PC-3 (cell line): ENCODE results near the gene TNIP3. TPM values are rescaled to one million over a fixed set of nuclear protein-coding genes. Genes with fewer than 3 reads are reported as not detected.

Source experiments
- ATAC-seq: fragments of 200-7000 bp; cut with Tn5 transposase; 2 replicates; pipeline ENCODE4 v1.9.1; 2020; ENCODE audit warnings: mild to moderate bottlenecking, moderate library complexity
- BruUV-seq: library from RNA; stranded (reverse); fragments of 400-500 nt; replicated peaks from 2 replicates; lab custom pipeline; 2021; lab: Mats Ljungman, UMichigan
- CTCF ChIA-PET: fragments of 300-600 bp; sonication (Branson Sonifier 250); formaldehyde crosslinking; loops from one replicate; lab custom pipeline; 2022; ENCODE audit warnings: antibody characterized with exemption; lab: Charles Lee
- POLR2A ChIA-PET: fragments of 300-600 bp; sonication (Branson Sonifier 250); formaldehyde crosslinking; loops from one replicate; lab custom pipeline; 2022; ENCODE audit warnings: antibody characterized with exemption; ENCODE audit not compliant: unreplicated experiment; lab: Charles Lee
- DNase-seq: peaks from one replicate; pipeline ENCODE4 v3.0.0-alpha.2; 2015
- H2AFZ ChIP-seq: fragments of 300-600 bp; sonication (generic); 2 replicates; pipeline ENCODE4 v1.6.0; 2016; ENCODE audit warnings: antibody characterized with exemption, low read length
- H3F3A ChIP-seq: fragments of 300-600 bp; sonication (generic); one replicate; pipeline ENCODE4 v1.6.0; 2017; ENCODE audit warnings: antibody characterized with exemption, low read length, control low read depth, mild to moderate bottlenecking; ENCODE audit not compliant: unreplicated experiment
- H3K27ac ChIP-seq: fragments of 300-600 bp; sonication (generic); 2 replicates; pipeline ENCODE4 v1.5.1; 2016; ENCODE audit warnings: mild to moderate bottlenecking, low read length
- H3K27me3 ChIP-seq: fragments of 300-600 bp; sonication (generic); 2 replicates; pipeline ENCODE4 v1.6.1; 2016; ENCODE audit warnings: low read length, mixed read lengths
- H3K36me3 ChIP-seq: fragments of 300-600 bp; sonication (generic); 2 replicates; pipeline ENCODE4 v1.6.1; 2016; ENCODE audit warnings: low read depth, mixed run types, low read length, mixed read lengths
- H3K4me1 ChIP-seq: fragments of 300-600 bp; sonication (generic); 2 replicates; pipeline ENCODE4 v1.5.1; 2016; ENCODE audit warnings: low read length; ENCODE audit not compliant: insufficient read depth
- H3K4me2 ChIP-seq: fragments of 300-600 bp; sonication (generic); 2 replicates; pipeline ENCODE4 v1.6.0; 2016; ENCODE audit warnings: low read length
- H3K4me3 ChIP-seq: fragments of 300-600 bp; sonication (generic); 2 replicates; pipeline ENCODE4 v1.5.1; 2016; ENCODE audit warnings: mild to moderate bottlenecking, low read length, mixed read lengths
- H3K79me2 ChIP-seq: fragments of 300-600 bp; sonication (generic); 2 replicates; pipeline ENCODE4 v1.6.1; 2017; ENCODE audit warnings: low read length, mixed read lengths
- H3K9ac ChIP-seq: fragments of 300-600 bp; sonication (generic); 2 replicates; pipeline ENCODE4 v1.6.0; 2016; ENCODE audit warnings: mild to moderate bottlenecking, low read length
- H3K9me2 ChIP-seq: fragments of 300-600 bp; sonication (generic); replicated peaks from 2 replicates; pipeline ENCODE4 v1.6.1; 2016; ENCODE audit warnings: mixed run types, low read length, mixed read lengths
- H3K9me3 ChIP-seq: fragments of 300-600 bp; sonication (generic); 2 replicates; pipeline ENCODE4 v1.6.1; 2016; ENCODE audit warnings: low read length, mixed read lengths
- H4K20me1 ChIP-seq: fragments of 300-600 bp; sonication (generic); 2 replicates; pipeline ENCODE4 v1.6.1; 2016; ENCODE audit warnings: low read length, mixed read lengths
- CTCF ChIP-seq: fragments of 300-600 bp; sonication (generic); conservative IDR thresholded peaks from 2 replicates; pipeline ENCODE4 v1.5.1; 2017; ENCODE audit warnings: antibody characterized with exemption, low read depth, mild to moderate bottlenecking, low read length
- EZH2 ChIP-seq: fragments of 300-600 bp; sonication (generic); IDR thresholded peaks from one replicate; pipeline ENCODE4 v1.6.1; 2017; ENCODE audit warnings: antibody characterized with exemption, mild to moderate bottlenecking, low read length; ENCODE audit not compliant: unreplicated experiment
- EZH2phosphoT487 ChIP-seq: fragments of 300-600 bp; sonication (generic); IDR thresholded peaks from 2 replicates; pipeline ENCODE4 v1.6.1; 2018; ENCODE audit warnings: mild to moderate bottlenecking, antibody characterized with exemption, low read length, borderline replicate concordance
- intact Hi-C: fragments of 100-400 bp; cut with micrococcal nuclease; formaldehyde crosslinking; loops from 2 replicates; pipeline ENCODE4 v1.9.0; 2023
- total RNA-seq: library from RNA; depleted of rRNA; stranded (reverse); fragments of >200 nt; gene quantifications from 2 replicates; pipeline ENCODE4 v1.2.3, GENCODE V29; 2014

TNIP3 gene
- total RNA-seq, 1 experiment from 2014 or later: not detected

GRCh38 chr4:121168446-121169281, 4.5 kb upstream of the TNIP3 start:
- Histone ChIP-seq H3K4me2 (no peak overlapping the region), H3K4me3 (no peak overlapping the region), H3K9ac (no peak overlapping the region), H3K36me3 (no peaks in the 10 kb centered on the region), H3K4me1 (no peaks in the 10 kb centered on the region), H3K27ac (no peak overlapping the region), H2AFZ (no peak overlapping the region), H3F3A (no peaks in the 10 kb centered on the region), H3K9me3 (no peaks in the 10 kb centered on the region), H3K27me3 (peaks cover 16% of the 10 kb centered on the region; the same call in 1 of the 2 replicates), H4K20me1 (no peaks in the 10 kb centered on the region), H3K9me2 (no peaks in the 10 kb centered on the region), H3K79me2 (no peaks in the 10 kb centered on the region)
- no TSS peak for BruUV-seq
- ChIA-PET POLR2A (no interaction called here), CTCF (no interaction called here)
- intact Hi-C loops: no loop called here
- no peak for DNase-seq
- ATAC-seq: no peak
- TF ChIP-seq EZH2 (no peak), EZH2phosphoT487 (no peak)

- Histone ChIP-seq H4K20me1 (no peaks in the 10 kb centered on the region), H3K4me1 (no peaks in the 10 kb centered on the region), H3K79me2 (no peaks in the 10 kb centered on the region), H3K9me3 (no peaks in the 10 kb centered on the region), H3F3A (no peaks in the 10 kb centered on the region), H3K9me2 (no peaks in the 10 kb centered on the region), H3K36me3 (no peaks in the 10 kb centered on the region), H3K27me3 (peaks cover 9% of the 10 kb centered on the region; the same call in 1 of the 2 replicates), H3K4me3 (no peak overlapping the region), H2AFZ (no peak overlapping the region), H3K9ac (no peak overlapping the region), H3K27ac (no peak overlapping the region), H3K4me2 (no peak overlapping the region)
- intact Hi-C loops: no loop called here
- DNase-seq (no peak), ATAC-seq (no peak)
- CTCF ChIA-PET: no interaction called here
- no TSS peak for BruUV-seq
- POLR2A ChIA-PET: no interaction called here
- TF ChIP-seq EZH2phosphoT487 (no peak), EZH2 (no peak), CTCF (no peak)
These were observed 2.9 kb upstream of the TNIP3 start for GRCh38 chr4:121166976-121167375.

DNA sequence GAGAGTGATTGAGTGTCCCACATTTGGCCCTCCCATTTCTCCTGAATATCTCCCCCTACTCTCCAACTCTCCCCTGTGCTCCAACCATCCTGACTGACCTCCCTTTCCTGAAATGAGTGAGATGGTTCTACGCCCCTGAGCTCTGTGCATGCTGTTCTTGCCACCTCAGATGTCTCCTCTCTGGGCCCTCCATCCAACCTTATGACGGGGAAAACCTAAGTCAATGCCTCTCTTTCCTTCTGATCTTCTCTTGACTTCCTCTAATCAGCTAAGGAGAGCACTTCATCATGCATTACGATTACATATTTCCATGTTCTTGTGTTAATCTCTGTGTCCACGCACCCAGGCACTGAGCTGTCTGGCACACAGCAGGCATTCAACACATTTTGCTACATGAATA, 1.1 kb upstream of the TNIP3 start:
- H3K27ac ChIP-seq: no peak overlapping the region
- ChIA-PET CTCF (no interaction called here), POLR2A (no interaction called here)
- H2AFZ ChIP-seq: no peak overlapping the region
- no peak overlapping the region for H3K4me3 ChIP-seq
- no peaks in the 10 kb centered on the region for H3K4me1 ChIP-seq
- no TSS peak for BruUV-seq
- no peak for TF ChIP-seq EZH2
- no peak for TF ChIP-seq CTCF
- no peak for TF ChIP-seq EZH2phosphoT487
- no peaks in the 10 kb centered on the region for H3F3A ChIP-seq
- no peaks in the 10 kb centered on the region for H3K36me3 ChIP-seq
- H3K9me3 ChIP-seq: no peaks in the 10 kb centered on the region
- H3K9me2 ChIP-seq: no peaks in the 10 kb centered on the region
- peaks cover 9% of the 10 kb centered on the region; the same call in 1 of the 2 replicates for H3K27me3 ChIP-seq
- no peak for ATAC-seq
- no peak for DNase-seq
- H3K9ac ChIP-seq: no peak overlapping the region
- no peak overlapping the region for H3K4me2 ChIP-seq
- intact Hi-C loops: no loop called here
- H4K20me1 ChIP-seq: no peaks in the 10 kb centered on the region
- H3K79me2 ChIP-seq: no peaks in the 10 kb centered on the region
